Measurements from ENCODE around the gene CAPNS1. TPM values are rescaled to one million over a fixed set of nuclear protein-coding genes. Genes with fewer than 3 reads are reported as not detected.
A peak's percentile ranks its signal among the peaks of the same experiment; 100 is the strongest.

Gene CAPNS1
- polyA plus RNA-seq, 2 of the 4 experiments (the other 2 are of a cell fraction), result 1,236 to 1,551 TPM

DNA sequence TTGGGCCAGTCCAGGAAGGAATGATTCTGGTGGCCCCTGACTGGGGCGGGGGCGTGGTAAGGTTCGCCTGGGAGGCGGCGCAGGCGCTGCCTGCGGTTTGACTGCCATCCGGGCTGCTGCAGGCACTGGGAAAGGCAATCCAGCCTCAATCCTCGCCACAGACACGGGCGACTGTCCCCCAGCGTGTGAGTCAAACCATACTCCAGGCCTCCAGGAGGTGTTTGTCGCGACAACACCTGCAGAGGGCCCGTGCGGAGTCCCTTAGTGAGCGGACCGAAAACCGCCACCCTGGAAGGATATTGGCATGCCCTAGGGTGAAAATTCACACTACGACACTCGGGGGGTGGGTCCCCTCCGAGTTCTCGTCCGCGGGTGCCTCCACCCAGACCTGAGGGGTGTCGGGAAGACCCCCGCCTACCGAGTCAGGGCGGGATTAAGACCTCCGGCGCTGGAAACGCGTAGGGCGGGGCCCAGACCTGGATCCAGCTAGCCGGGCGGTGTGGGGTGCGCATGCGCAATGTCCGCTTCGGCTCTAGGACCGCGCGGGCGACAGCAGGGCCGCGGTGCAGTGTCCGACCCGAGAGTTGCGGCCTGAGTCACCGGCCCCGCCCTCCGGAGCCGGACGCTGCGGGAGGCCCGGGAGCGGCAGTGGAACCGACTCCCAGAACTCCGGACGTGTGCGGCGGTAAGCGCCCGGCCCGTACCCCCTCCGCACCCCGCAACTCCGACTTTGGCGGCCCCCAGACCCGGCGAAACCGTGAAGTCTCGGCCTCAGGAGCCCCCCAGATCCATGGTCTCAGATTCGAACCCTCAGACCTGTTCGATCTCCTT lies at the start of gene CAPNS1 (continued):
- no peak for TF ChIP-seq CEBPB (IDR thresholded peaks at IDR 0.05)
- TF ChIP-seq FOSL2 (IDR thresholded peaks at IDR 0.05), result peak; percentile 67; the same call in 1 of the 2 replicates
- TF ChIP-seq FOSL2 (CRISPR knock-in tag; IDR thresholded peaks at IDR 0.05), result peak; percentile 99
- no peak for TF ChIP-seq HDAC2 (IDR thresholded peaks at IDR 0.05)
- TF ChIP-seq EHMT2 (IDR thresholded peaks at IDR 0.05; ENCODE audit: low read depth), result no peak
- TF ChIP-seq ZC3H11A (IDR thresholded peaks at IDR 0.05), result no peak
- TF ChIP-seq RFX5 (IDR thresholded peaks at IDR 0.05), result peak; percentile 27; the same call in 1 of the 2 replicates
- TF ChIP-seq KDM5A (IDR thresholded peaks at IDR 0.05), result no peak
- no peak; the same call in none of the 2 replicates for TF ChIP-seq E2F6 (IDR thresholded peaks at IDR 0.05; ENCODE audit: borderline replicate concordance, low read depth)
- TF ChIP-seq, protein P1, sequence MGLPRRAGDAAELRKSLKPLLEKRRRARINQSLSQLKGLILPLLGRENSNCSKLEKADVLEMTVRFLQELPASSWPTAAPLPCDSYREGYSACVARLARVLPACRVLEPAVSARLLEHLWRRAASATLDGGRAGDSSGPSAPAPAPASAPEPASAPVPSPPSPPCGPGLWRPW (IDR thresholded peaks at IDR 0.05), result no peak
- TF ChIP-seq MYC (IDR thresholded peaks at IDR 0.05; ENCODE audit: borderline replicate concordance, low read length), result peak; percentile 90
- TF ChIP-seq CHD4 (IDR thresholded peaks at IDR 0.05; ENCODE audit: borderline replicate concordance), result no peak
- TF ChIP-seq, protein P2, sequence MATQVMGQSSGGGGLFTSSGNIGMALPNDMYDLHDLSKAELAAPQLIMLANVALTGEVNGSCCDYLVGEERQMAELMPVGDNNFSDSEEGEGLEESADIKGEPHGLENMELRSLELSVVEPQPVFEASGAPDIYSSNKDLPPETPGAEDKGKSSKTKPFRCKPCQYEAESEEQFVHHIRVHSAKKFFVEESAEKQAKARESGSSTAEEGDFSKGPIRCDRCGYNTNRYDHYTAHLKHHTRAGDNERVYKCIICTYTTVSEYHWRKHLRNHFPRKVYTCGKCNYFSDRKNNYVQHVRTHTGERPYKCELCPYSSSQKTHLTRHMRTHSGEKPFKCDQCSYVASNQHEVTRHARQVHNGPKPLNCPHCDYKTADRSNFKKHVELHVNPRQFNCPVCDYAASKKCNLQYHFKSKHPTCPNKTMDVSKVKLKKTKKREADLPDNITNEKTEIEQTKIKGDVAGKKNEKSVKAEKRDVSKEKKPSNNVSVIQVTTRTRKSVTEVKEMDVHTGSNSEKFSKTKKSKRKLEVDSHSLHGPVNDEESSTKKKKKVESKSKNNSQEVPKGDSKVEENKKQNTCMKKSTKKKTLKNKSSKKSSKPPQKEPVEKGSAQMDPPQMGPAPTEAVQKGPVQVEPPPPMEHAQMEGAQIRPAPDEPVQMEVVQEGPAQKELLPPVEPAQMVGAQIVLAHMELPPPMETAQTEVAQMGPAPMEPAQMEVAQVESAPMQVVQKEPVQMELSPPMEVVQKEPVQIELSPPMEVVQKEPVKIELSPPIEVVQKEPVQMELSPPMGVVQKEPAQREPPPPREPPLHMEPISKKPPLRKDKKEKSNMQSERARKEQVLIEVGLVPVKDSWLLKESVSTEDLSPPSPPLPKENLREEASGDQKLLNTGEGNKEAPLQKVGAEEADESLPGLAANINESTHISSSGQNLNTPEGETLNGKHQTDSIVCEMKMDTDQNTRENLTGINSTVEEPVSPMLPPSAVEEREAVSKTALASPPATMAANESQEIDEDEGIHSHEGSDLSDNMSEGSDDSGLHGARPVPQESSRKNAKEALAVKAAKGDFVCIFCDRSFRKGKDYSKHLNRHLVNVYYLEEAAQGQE (IDR thresholded peaks at IDR 0.05), result no peak
- TF ChIP-seq HOXB5 (CRISPR knock-in tag; IDR thresholded peaks at IDR 0.05), result peak; percentile 40; the same call in 1 of the 2 replicates
- peak; percentile 18; the same call in 1 of the 2 replicates for TF ChIP-seq CBX2 (IDR thresholded peaks at IDR 0.05; ENCODE audit: borderline replicate concordance, low read depth)
- no peak for TF ChIP-seq RARB (CRISPR knock-in tag; IDR thresholded peaks at IDR 0.05)
- 0 out of 2 replicates have a peak, but pooled peaks have one; percentile 11 for TF ChIP-seq USF2 (IDR thresholded peaks at IDR 0.05)
- TF ChIP-seq FOXS1 (CRISPR knock-in tag; IDR thresholded peaks at IDR 0.05), result no peak
- TF ChIP-seq, protein P3, sequence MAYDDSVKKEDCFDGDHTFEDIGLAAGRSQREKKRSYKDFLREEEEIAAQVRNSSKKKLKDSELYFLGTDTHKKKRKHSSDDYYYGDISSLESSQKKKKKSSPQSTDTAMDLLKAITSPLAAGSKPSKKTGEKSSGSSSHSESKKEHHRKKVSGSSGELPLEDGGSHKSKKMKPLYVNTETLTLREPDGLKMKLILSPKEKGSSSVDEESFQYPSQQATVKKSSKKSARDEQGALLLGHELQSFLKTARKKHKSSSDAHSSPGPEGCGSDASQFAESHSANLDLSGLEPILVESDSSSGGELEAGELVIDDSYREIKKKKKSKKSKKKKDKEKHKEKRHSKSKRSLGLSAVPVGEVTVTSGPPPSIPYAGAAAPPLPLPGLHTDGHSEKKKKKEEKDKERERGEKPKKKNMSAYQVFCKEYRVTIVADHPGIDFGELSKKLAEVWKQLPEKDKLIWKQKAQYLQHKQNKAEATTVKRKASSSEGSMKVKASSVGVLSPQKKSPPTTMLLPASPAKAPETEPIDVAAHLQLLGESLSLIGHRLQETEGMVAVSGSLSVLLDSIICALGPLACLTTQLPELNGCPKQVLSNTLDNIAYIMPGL (CRISPR knock-in tag; IDR thresholded peaks at IDR 0.05; ENCODE audit: borderline replicate concordance), result no peak
- TF ChIP-seq, protein P4, sequence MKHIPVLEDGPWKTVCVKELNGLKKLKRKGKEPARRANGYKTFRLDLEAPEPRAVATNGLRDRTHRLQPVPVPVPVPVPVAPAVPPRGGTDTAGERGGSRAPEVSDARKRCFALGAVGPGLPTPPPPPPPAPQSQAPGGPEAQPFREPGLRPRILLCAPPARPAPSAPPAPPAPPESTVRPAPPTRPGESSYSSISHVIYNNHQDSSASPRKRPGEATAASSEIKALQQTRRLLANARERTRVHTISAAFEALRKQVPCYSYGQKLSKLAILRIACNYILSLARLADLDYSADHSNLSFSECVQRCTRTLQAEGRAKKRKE (CRISPR knock-in tag; IDR thresholded peaks at IDR 0.05; ENCODE audit: low read depth), result peak; percentile 60; the same call in 1 of the 2 replicates
- no peak for TF ChIP-seq SREBF2 (IDR thresholded peaks at IDR 0.05)

Measured in A549 (cell line).